HCT116 (cell line): ENCODE data around the gene MAP3K5. TPM values are rescaled to one million over a fixed set of nuclear protein-coding genes. Genes with fewer than 3 reads are reported as not detected.

ENCODE experiments used
- ATAC-seq: fragments of 200-7000 bp; cut with Tn5 transposase; 2 replicates; pipeline ENCODE4 v1.9.1; 2020; ENCODE audit warnings: mild to moderate bottlenecking, moderate library complexity
- BruUV-seq: library from RNA; stranded (reverse); fragments of 400-500 nt; replicated peaks from 2 replicates; lab custom pipeline; 2021; lab: Mats Ljungman, UMichigan
- CTCF ChIA-PET: fragments of 300-600 bp; sonication (Branson Sonifier 250); formaldehyde crosslinking; loops from one replicate; lab custom pipeline; 2021; ENCODE audit warnings: antibody characterized with exemption; lab: Charles Lee
- POLR2A ChIA-PET: fragments of 300-600, 350-600 bp; sonication (Branson Sonifier 250); formaldehyde crosslinking; loops from one replicate; lab custom pipeline; 2021; ENCODE audit warnings: antibody characterized with exemption; lab: Charles Lee
- RAD21 ChIA-PET, 2 experiments: fragments of 300-600 bp; sonication (Branson Sonifier 250); formaldehyde crosslinking; loops; one replicate each; lab custom pipeline; 2023; ENCODE audit warnings: low total read pairs in 2 of 2; ENCODE audit not compliant: uncharacterized antibody in 2 of 2, unreplicated experiment in 2 of 2, low non-redundant PET in 1 of 2; lab: Charles Lee
- DNase-seq: peaks from one replicate; pipeline ENCODE4 v3.0.0-alpha.2; 2010; ENCODE audit warnings: low read depth, low spot score
- H2AFZ ChIP-seq: fragments of 200-600 bp; shearing (Covaris generic), sonication (generic); 2 replicates; pipeline ENCODE4 v1.6.1; 2017; ENCODE audit warnings: low read depth, mixed run types, mixed read lengths, antibody characterized with exemption, low read length; ENCODE audit not compliant: poor library complexity, severe bottlenecking
- H3K27ac ChIP-seq: 2 replicates; pipeline ENCODE4 v1.5.1; 2012; ENCODE audit warnings: low read depth, low read length
- H3K27me3 ChIP-seq: fragments of 200-600 bp; sonication (generic); 2 replicates; pipeline ENCODE4 v1.6.1; 2016; ENCODE audit warnings: mixed run types, low read length, mixed read lengths; ENCODE audit not compliant: insufficient read depth
- H3K36me3 ChIP-seq, 2 experiments: fragments of 200-500 bp in 1 of 2; fragments of 200-600 bp in 1 of 2; sonication (Bioruptor generic) in 1 of 2; sonication (generic) in 1 of 2; 2 replicates each; pipeline versions ENCODE4 v1.5.1 to v1.6.1; 2014 to 2016; ENCODE audit warnings: low read length in 2 of 2, inconsistent platforms in 1 of 2, mixed read lengths in 1 of 2, mixed run types in 1 of 2; ENCODE audit not compliant: insufficient read depth in 2 of 2, control insufficient read depth in 1 of 2
- H3K4me1 ChIP-seq, 2 experiments: fragments of 200-600 bp in 1 of 2; sonication (generic) in 1 of 2; 2 replicates each; pipeline versions ENCODE4 v1.5.1 to v1.6.1; 2012 to 2017; ENCODE audit warnings: low read length in 2 of 2, inconsistent platforms in 1 of 2, mild to moderate bottlenecking in 1 of 2, mixed read lengths in 1 of 2, mixed run types in 1 of 2, moderate library complexity in 1 of 2; ENCODE audit not compliant: insufficient read depth in 2 of 2, control insufficient read depth in 1 of 2
- H3K4me2 ChIP-seq: fragments of 200-600 bp; sonication (generic); 2 replicates; pipeline ENCODE4 v1.6.1; 2017; ENCODE audit warnings: mixed run types, low read length, mixed read lengths
- H3K4me3 ChIP-seq, 2 experiments: fragments of 200-600 bp in 1 of 2; sonication (generic) in 1 of 2; replicated peaks in 1 of 2; 2 replicates each; pipeline ENCODE4 v1.5.1; 2011 to 2016; ENCODE audit warnings: low read length in 2 of 2, control low read depth in 1 of 2, low read depth in 1 of 2, mild to moderate bottlenecking in 1 of 2, mixed read lengths in 1 of 2, mixed run types in 1 of 2
- H3K79me2 ChIP-seq: fragments of 200-600 bp; sonication (generic); 2 replicates; pipeline ENCODE4 v1.6.1; 2017; ENCODE audit warnings: mild to moderate bottlenecking, mixed run types, low read length, moderate library complexity, mixed read lengths; ENCODE audit not compliant: insufficient read depth
- H3K9ac ChIP-seq: fragments of 200-600 bp; sonication (generic); 2 replicates; pipeline ENCODE4 v1.6.1; 2016; ENCODE audit warnings: low read length, mixed read lengths
- H3K9me2 ChIP-seq: fragments of 200-600 bp; sonication (generic), shearing (Covaris generic); 2 replicates; pipeline ENCODE4 v1.6.1; 2017; ENCODE audit warnings: mixed run types, mild to moderate bottlenecking, moderate library complexity; ENCODE audit not compliant: insufficient read depth
- H3K9me3 ChIP-seq, 2 experiments: fragments of 200-500 bp in 1 of 2; fragments of 200-600 bp in 1 of 2; sonication (Bioruptor generic) in 1 of 2; sonication (generic) in 1 of 2; 2 replicates each; pipeline ENCODE4 v1.6.1; 2014 to 2017; ENCODE audit warnings: low read length in 2 of 2, mixed read lengths in 2 of 2, inconsistent platforms in 1 of 2, low read depth in 1 of 2, mild to moderate bottlenecking in 1 of 2, mixed run types in 1 of 2, moderate library complexity in 1 of 2; ENCODE audit not compliant: control insufficient read depth in 1 of 2, insufficient read depth in 1 of 2
- H4K20me1 ChIP-seq: fragments of 200-600 bp; sonication (generic), shearing (Covaris generic); 2 replicates; pipeline ENCODE4 v1.6.1; 2017; ENCODE audit warnings: mixed run types, mild to moderate bottlenecking, moderate library complexity; ENCODE audit not compliant: insufficient read depth
- CBX3 ChIP-seq: IDR thresholded peaks from 2 replicates; pipeline ENCODE4 v1.6.1; 2012; ENCODE audit warnings: low read depth
- EGR1 ChIP-seq: IDR thresholded peaks from 2 replicates; pipeline ENCODE4 v1.6.1; 2012; ENCODE audit warnings: low read depth
- ELF1 ChIP-seq: IDR thresholded peaks from 2 replicates; pipeline ENCODE4 v1.6.1; 2012; ENCODE audit warnings: low read depth, borderline replicate concordance
- EZH2 ChIP-seq: fragments of 200-600 bp; sonication (generic); IDR thresholded peaks from 2 replicates; pipeline ENCODE4 v1.6.1; 2017; ENCODE audit warnings: antibody characterized with exemption, mixed run types
- FOSL1 ChIP-seq: IDR thresholded peaks from 2 replicates; pipeline ENCODE4 v1.6.1; 2012; ENCODE audit warnings: low read depth
- JUND ChIP-seq: IDR thresholded peaks from 2 replicates; pipeline ENCODE4 v1.6.1; 2012
- POLR2A ChIP-seq: IDR thresholded peaks from 2 replicates; pipeline ENCODE4 v1.7.0; 2011; ENCODE audit warnings: borderline replicate concordance; ENCODE audit not compliant: insufficient read depth, insufficient read length; ENCODE audit errors: extremely low read depth
- RAD21 ChIP-seq: IDR thresholded peaks from 2 replicates; pipeline ENCODE4 v1.6.1; 2012; ENCODE audit warnings: low read depth, mild to moderate bottlenecking
- REST ChIP-seq: IDR thresholded peaks from 2 replicates; pipeline ENCODE4 v1.6.1; 2012; ENCODE audit warnings: low read depth
- SIN3A ChIP-seq: IDR thresholded peaks from 2 replicates; pipeline ENCODE4 v1.6.1; 2012; ENCODE audit warnings: low read depth
- SP1 ChIP-seq: IDR thresholded peaks from 2 replicates; pipeline ENCODE4 v1.6.1; 2012; ENCODE audit warnings: low read depth
- TCF7L2 ChIP-seq: IDR thresholded peaks from 2 replicates; pipeline ENCODE4 v1.7.0; 2011; ENCODE audit warnings: borderline replicate concordance, inconsistent platforms; ENCODE audit not compliant: insufficient read depth, insufficient read length; ENCODE audit errors: extremely low read depth
- ZFX ChIP-seq: fragments of 450-650 bp; IDR thresholded peaks from 2 replicates; pipeline ENCODE4 v1.6.1; 2017
- ZNF274 ChIP-seq: fragments of 200-500 bp; sonication (Bioruptor generic); IDR thresholded peaks from 2 replicates; pipeline ENCODE4 v1.6.1; 2014; ENCODE audit warnings: mild to moderate bottlenecking, low read depth, low read length, inconsistent platforms
- intact Hi-C: fragments of 100-400 bp; cut with micrococcal nuclease; formaldehyde crosslinking; loops from 2 replicates; pipeline ENCODE4 v1.10.0; 2022
- total RNA-seq: library from RNA; stranded (reverse); gene quantifications from one replicate; pipeline ENCODE4 v1.2.1, GENCODE V29; 2021; ENCODE audit not compliant: unreplicated experiment
- TF ChIP-seq, protein P1 (sequence below): IDR thresholded peaks from 2 replicates; pipeline ENCODE4 v1.6.1; 2012
- TF ChIP-seq, protein P2 (sequence below), 3 experiments: fragments of 200-600 bp in 1 of 3; sonication (generic) in 1 of 3; IDR thresholded peaks in 2 of 3; conservative IDR thresholded peaks in 1 of 3; 2 replicates each; pipeline ENCODE4 v1.5.1; 2012 to 2017; ENCODE audit warnings: low read depth in 2 of 3, low read length in 2 of 3, antibody characterized with exemption in 1 of 3, borderline replicate concordance in 1 of 3, control low read depth in 1 of 3, mild to moderate bottlenecking in 1 of 3, mixed read lengths in 1 of 3, mixed run types in 1 of 3, moderate library complexity in 1 of 3; ENCODE audit not compliant: insufficient read depth in 1 of 3
- TF ChIP-seq, protein P3 (sequence below): IDR thresholded peaks from 2 replicates; pipeline ENCODE4 v1.6.1; 2012

Gene MAP3K5
- total RNA-seq, 1 experiment from 2014 or later = 11.8 TPM

DNA sequence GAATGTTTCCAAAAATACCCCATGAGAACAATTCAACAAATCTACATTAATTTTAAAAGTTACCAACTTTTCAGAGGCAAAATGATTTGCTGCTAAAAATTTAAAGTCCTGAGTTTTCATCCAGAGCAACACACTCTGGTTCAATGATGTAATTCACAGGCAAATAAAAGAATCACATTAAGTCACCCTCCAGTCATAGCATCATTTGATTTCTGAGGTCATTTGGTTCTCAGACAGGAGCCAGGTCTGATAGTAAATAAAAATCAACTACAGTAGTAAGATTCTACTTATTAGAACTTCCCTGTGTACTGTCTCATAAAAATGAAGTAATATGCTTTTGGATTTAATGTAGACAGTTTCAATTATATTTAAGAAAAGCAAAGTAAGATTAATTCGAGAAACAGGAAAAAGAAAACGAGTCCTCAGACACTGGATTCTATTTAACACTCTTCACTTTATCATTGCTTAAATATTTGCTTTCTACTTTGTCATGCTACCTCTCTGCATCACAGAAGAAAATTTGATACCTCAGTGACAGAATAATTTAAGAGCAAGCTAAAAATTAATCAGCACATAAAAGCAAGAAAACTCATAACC is 267.8 kb downstream of the MAP3K5 start:
- Histone ChIP-seq H3K9me3 (no peaks in the 10 kb centered on the region), H3K79me2 (peaks cover 36% of the 10 kb centered on the region), H3K4me1 (no peaks in the 10 kb centered on the region), H3K27ac (no peak overlapping the region), H3K4me2 (no peak overlapping the region), H4K20me1 (no peaks in the 10 kb centered on the region), H3K27me3 (no peaks in the 10 kb centered on the region), H3K9ac (no peak overlapping the region), H3K9me2 (no peaks in the 10 kb centered on the region), H2AFZ (no peak overlapping the region), H3K4me3 (no peak overlapping the region), H3K36me3 (no peaks in the 10 kb centered on the region)
- RAD21 ChIA-PET = no interaction called here
- DNase-seq (no peak), ATAC-seq (no peak)
- POLR2A ChIA-PET = no interaction called here
- CTCF ChIA-PET = no interaction called here
- TF ChIP-seq CBX3 (no peak), ZFX (no peak), ZNF274 (no peak), SP1 (no peak), EZH2 (no peak), POLR2A (no peak), FOSL1 (no peak), TCF7L2 (no peak), JUND (no peak), ELF1 (no peak), REST (no peak), EGR1 (no peak), RAD21 (no peak), SIN3A (no peak)
- TF ChIP-seq, protein P1, sequence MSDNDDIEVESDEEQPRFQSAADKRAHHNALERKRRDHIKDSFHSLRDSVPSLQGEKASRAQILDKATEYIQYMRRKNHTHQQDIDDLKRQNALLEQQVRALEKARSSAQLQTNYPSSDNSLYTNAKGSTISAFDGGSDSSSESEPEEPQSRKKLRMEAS = no peak
- TF ChIP-seq, protein P2, sequence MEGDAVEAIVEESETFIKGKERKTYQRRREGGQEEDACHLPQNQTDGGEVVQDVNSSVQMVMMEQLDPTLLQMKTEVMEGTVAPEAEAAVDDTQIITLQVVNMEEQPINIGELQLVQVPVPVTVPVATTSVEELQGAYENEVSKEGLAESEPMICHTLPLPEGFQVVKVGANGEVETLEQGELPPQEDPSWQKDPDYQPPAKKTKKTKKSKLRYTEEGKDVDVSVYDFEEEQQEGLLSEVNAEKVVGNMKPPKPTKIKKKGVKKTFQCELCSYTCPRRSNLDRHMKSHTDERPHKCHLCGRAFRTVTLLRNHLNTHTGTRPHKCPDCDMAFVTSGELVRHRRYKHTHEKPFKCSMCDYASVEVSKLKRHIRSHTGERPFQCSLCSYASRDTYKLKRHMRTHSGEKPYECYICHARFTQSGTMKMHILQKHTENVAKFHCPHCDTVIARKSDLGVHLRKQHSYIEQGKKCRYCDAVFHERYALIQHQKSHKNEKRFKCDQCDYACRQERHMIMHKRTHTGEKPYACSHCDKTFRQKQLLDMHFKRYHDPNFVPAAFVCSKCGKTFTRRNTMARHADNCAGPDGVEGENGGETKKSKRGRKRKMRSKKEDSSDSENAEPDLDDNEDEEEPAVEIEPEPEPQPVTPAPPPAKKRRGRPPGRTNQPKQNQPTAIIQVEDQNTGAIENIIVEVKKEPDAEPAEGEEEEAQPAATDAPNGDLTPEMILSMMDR (IDR thresholded peaks at IDR 0.05 in 2 of 3, conservative IDR thresholded peaks at IDR 0.05 in 1 of 3; ENCODE audit: borderline replicate concordance in 1 of 3, insufficient read depth in 1 of 3, low read depth in 2 of 3, low read length in 2 of 3) = no peak
- TF ChIP-seq, protein P3, sequence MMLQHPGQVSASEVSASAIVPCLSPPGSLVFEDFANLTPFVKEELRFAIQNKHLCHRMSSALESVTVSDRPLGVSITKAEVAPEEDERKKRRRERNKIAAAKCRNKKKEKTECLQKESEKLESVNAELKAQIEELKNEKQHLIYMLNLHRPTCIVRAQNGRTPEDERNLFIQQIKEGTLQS = no peak
- intact Hi-C loops = no loop called here
- BruUV-seq = no TSS peak
